HT-29 (cell line): Measurements from ENCODE around the gene UBE2G2. TPM values are rescaled to one million over a fixed set of nuclear protein-coding genes. Genes with fewer than 3 reads are reported as not detected.

Experiments used
- DNase-seq: peaks from one replicate; pipeline ENCODE4 v3.0.0-alpha.2; 2015; ENCODE audit warnings: low spot score
- total RNA-seq: library from RNA; depleted of rRNA; stranded (reverse); fragments of >200 nt; shearing (Covaris generic); gene quantifications from 2 replicates; pipeline ENCODE4 v1.2.3, GENCODE V29; 2014; rRNA removed

The UBE2G2 gene
- total RNA-seq, 1 experiment from 2014 or later, result 63.7 TPM

GRCh38 chr21:44730028-44730395, 71.6 kb downstream of the UBE2G2 start:
- DNase-seq, result no peak

- no peak for DNase-seq
Observed at GRCh38 chr21:44729336-44730027, 72.1 kb downstream of the UBE2G2 start.

GRCh38 chr21:44728716-44729115, 72.9 kb downstream of the UBE2G2 start:
- no peak for DNase-seq

- DNase-seq, result no peak
Observed at GRCh38 chr21:44727757-44728156, 73.9 kb downstream of the UBE2G2 start.

GRCh38 chr21:44727321-44727720, 74.3 kb downstream of the UBE2G2 start:
- no peak for DNase-seq

GRCh38 chr21:44726826-44727225, 74.8 kb downstream of the UBE2G2 start:
- DNase-seq, result no peak

GRCh38 chr21:44724926-44725325, 76.7 kb downstream of the UBE2G2 start:
- no peak for DNase-seq

GRCh38 chr21:44724196-44724595, 77.4 kb downstream of the UBE2G2 start:
- DNase-seq, result no peak

- no peak for DNase-seq
Observed at GRCh38 chr21:44723177-44724131, 78.2 kb downstream of the UBE2G2 start.

GRCh38 chr21:44722731-44723130, 78.9 kb downstream of the UBE2G2 start:
- DNase-seq, result no peak

GRCh38 chr21:44720170-44720569, 81.5 kb downstream of the UBE2G2 start:
- no peak for DNase-seq

Other genes starting within 250 kb of the UBE2G2 start
- not detected in 2 replicates for gene KRTAP10-3, start 243.0 kb downstream of the UBE2G2 start, total RNA-seq
- not detected in 2 replicates for gene KRTAP10-4, start 228.1 kb downstream of the UBE2G2 start, total RNA-seq
- not detected in 2 replicates for gene KRTAP10-5, start 221.2 kb downstream of the UBE2G2 start, total RNA-seq
- gene KRTAP10-6, start 209.3 kb downstream of the UBE2G2 start, total RNA-seq, result not detected in 2 replicates
- not detected in 2 replicates for gene KRTAP10-7, start 201.2 kb downstream of the UBE2G2 start, total RNA-seq
- not detected in 2 replicates for gene KRTAP10-8, start 189.7 kb downstream of the UBE2G2 start, total RNA-seq
- gene KRTAP10-9, start 174.7 kb downstream of the UBE2G2 start, total RNA-seq, result not detected in 2 replicates
- not detected in 2 replicates for gene KRTAP10-10, start 164.5 kb downstream of the UBE2G2 start, total RNA-seq
- gene KRTAP10-11, start 155.4 kb downstream of the UBE2G2 start, total RNA-seq, result not detected in 2 replicates
- not detected in 2 replicates for gene KRTAP12-4, start 147.2 kb downstream of the UBE2G2 start, total RNA-seq
- not detected in 2 replicates for gene KRTAP12-3, start 143.9 kb downstream of the UBE2G2 start, total RNA-seq
- gene KRTAP12-2, start 134.9 kb downstream of the UBE2G2 start, total RNA-seq, result not detected in 2 replicates
- gene KRTAP12-1, start 119.7 kb downstream of the UBE2G2 start, total RNA-seq, result not detected in 2 replicates
- not detected in 2 replicates for gene KRTAP10-12, start 104.6 kb downstream of the UBE2G2 start, total RNA-seq
- not detected in 2 replicates for gene TSPEAR, start 90.2 kb downstream of the UBE2G2 start, total RNA-seq
- 90.3 and 98.8 TPM in 2 replicates for gene SUMO3, start 16.2 kb upstream of the UBE2G2 start, total RNA-seq
- gene PTTG1IP, start 71.9 kb upstream of the UBE2G2 start, total RNA-seq, result 116 and 123 TPM in 2 replicates
- gene ITGB2, start 119.1 kb upstream of the UBE2G2 start, total RNA-seq, result not detected in 2 replicates
- 27.4 and 31.3 TPM in 2 replicates for gene SLX9, start 138.2 kb upstream of the UBE2G2 start, total RNA-seq